SH-SY5Y (cell line): Measurements from ENCODE around the gene CARD14.

ENCODE experiments used
- GATA2 ChIP-seq: IDR thresholded peaks from 2 replicates; pipeline ENCODE4 v1.6.1; 2011; ENCODE audit warnings: mild to moderate bottlenecking, low read depth, low read length
- GATA3 ChIP-seq: IDR thresholded peaks from 2 replicates; pipeline ENCODE4 v1.6.1; 2011; ENCODE audit warnings: low read depth, mild to moderate bottlenecking, low read length, moderate library complexity

CARD14 gene

GRCh38 chr17:80189611-80190010 lies 19.8 kb downstream of the CARD14 start:
- TF ChIP-seq GATA2 (no peak), GATA3 (no peak)

- TF ChIP-seq GATA2 (no peak), GATA3 (no peak)
Measured at GRCh38 chr17:80190716-80191115, 20.9 kb downstream of the CARD14 start.

GRCh38 chr17:80191192-80191591 lies 21.4 kb downstream of the CARD14 start:
- no peak for TF ChIP-seq GATA2
- no peak for TF ChIP-seq GATA3

GRCh38 chr17:80191865-80192661 lies 22.2 kb downstream of the CARD14 start:
- TF ChIP-seq GATA3 = no peak
- no peak for TF ChIP-seq GATA2

GRCh38 chr17:80195141-80195540 lies 25.3 kb downstream of the CARD14 start:
- no peak for TF ChIP-seq GATA2
- no peak for TF ChIP-seq GATA3

- TF ChIP-seq GATA2 = no peak
- no peak for TF ChIP-seq GATA3
Measured at GRCh38 chr17:80195671-80196529, 26.1 kb downstream of the CARD14 start.

GRCh38 chr17:80196652-80197051 lies 26.8 kb downstream of the CARD14 start:
- no peak for TF ChIP-seq GATA3
- no peak for TF ChIP-seq GATA2

GRCh38 chr17:80198144-80198661 lies 28.4 kb downstream of the CARD14 start:
- TF ChIP-seq GATA2 = no peak
- TF ChIP-seq GATA3 = no peak

- no peak for TF ChIP-seq GATA2
- TF ChIP-seq GATA3 = no peak
Measured at GRCh38 chr17:80201446-80201845, 31.6 kb downstream of the CARD14 start.

GRCh38 chr17:80202197-80202596 lies 32.4 kb downstream of the CARD14 start:
- no peak for TF ChIP-seq GATA3
- no peak for TF ChIP-seq GATA2

GRCh38 chr17:80203471-80203963 lies 33.7 kb downstream of the CARD14 start:
- TF ChIP-seq GATA3 = no peak
- no peak for TF ChIP-seq GATA2

GRCh38 chr17:80204626-80205468 lies 35.0 kb downstream of the CARD14 start:
- TF ChIP-seq GATA2 (no peak), GATA3 (no peak)

- no peak for TF ChIP-seq GATA2
- TF ChIP-seq GATA3 = no peak
Measured at GRCh38 chr17:80205811-80206210, 36.0 kb downstream of the CARD14 start.

- TF ChIP-seq GATA2 (no peak), GATA3 (no peak)
Measured at GRCh38 chr17:80208050-80208449, 38.2 kb downstream of the CARD14 start.
